KOPT-K1 (cell line): ENCODE data around the gene CYP27C1.
"Not testable (repeated sequence)": the region's sequence is repeated elsewhere in the genome, so short reads cannot be mapped to it uniquely, and the experiment has no call there.

Experiments
- H3K27ac ChIP-seq: fragments of 200-600 bp; sonication (generic); 2 replicates; pipeline ENCODE4 v1.5.1; 2016; ENCODE audit warnings: antibody characterized with exemption, mild to moderate bottlenecking, low read depth, low read length; ENCODE audit not compliant: poor library complexity, severe bottlenecking
- H3K36me3 ChIP-seq: fragments of 200-600 bp; sonication (generic); 2 replicates; pipeline ENCODE4 v1.5.1; 2017; ENCODE audit warnings: antibody characterized with exemption, mild to moderate bottlenecking, low read length, moderate library complexity; ENCODE audit not compliant: insufficient read depth
- H3K9me3 ChIP-seq: fragments of 200-600 bp; sonication (generic); 2 replicates; pipeline ENCODE4 v1.5.1; 2017; ENCODE audit warnings: antibody characterized with exemption, low read length, mild to moderate bottlenecking; ENCODE audit not compliant: insufficient read depth, poor library complexity, severe bottlenecking

Gene CYP27C1

GRCh38 chr2:127228102-127228501 is 8.0 kb upstream of the CYP27C1 start:
- Histone ChIP-seq H3K36me3 (no peaks in the 10 kb centered on the region), H3K9me3 (peaks cover 11% of the 10 kb centered on the region), H3K27ac (no peak overlapping the region)

- H3K9me3 ChIP-seq = peaks cover 11% of the 10 kb centered on the region
- not testable (repeated sequence) for H3K36me3 ChIP-seq, H3K27ac ChIP-seq
Measured at GRCh38 chr2:127227264-127227660, 7.2 kb upstream of the CYP27C1 start.

GRCh38 chr2:127226520-127227263 is 6.6 kb upstream of the CYP27C1 start:
- Histone ChIP-seq H3K27ac (no peak overlapping the region), H3K9me3 (peaks cover 11% of the 10 kb centered on the region), H3K36me3 (no peaks in the 10 kb centered on the region)

GRCh38 chr2:127226132-127226519 is 6.0 kb upstream of the CYP27C1 start:
- Histone ChIP-seq H3K27ac (no peak overlapping the region), H3K9me3 (peaks cover 11% of the 10 kb centered on the region), H3K36me3 (no peaks in the 10 kb centered on the region)

- no peak overlapping the region for H3K27ac ChIP-seq
- H3K36me3 ChIP-seq = no peaks in the 10 kb centered on the region
- peaks cover 15% of the 10 kb centered on the region for H3K9me3 ChIP-seq
Measured at GRCh38 chr2:127225186-127225960, 5.3 kb upstream of the CYP27C1 start.

- peaks cover 15% of the 10 kb centered on the region for H3K9me3 ChIP-seq
- H3K27ac ChIP-seq, H3K36me3 ChIP-seq: not testable (repeated sequence)
Measured at GRCh38 chr2:127224135-127224534, 4.0 kb upstream of the CYP27C1 start.

GRCh38 chr2:127220768-127221527 is 849 bp upstream of the CYP27C1 start:
- H3K9me3 ChIP-seq = peaks cover 19% of the 10 kb centered on the region
- H3K27ac ChIP-seq = no peak overlapping the region
- no peaks in the 10 kb centered on the region for H3K36me3 ChIP-seq

- Histone ChIP-seq H3K9me3 (peaks cover 19% of the 10 kb centered on the region), H3K27ac (no peak overlapping the region), H3K36me3 (no peaks in the 10 kb centered on the region)
Measured at GRCh38 chr2:127219171-127220070, 678 bp downstream of the CYP27C1 start.

GRCh38 chr2:127218812-127219170 is 1.3 kb downstream of the CYP27C1 start:
- peaks cover 19% of the 10 kb centered on the region for H3K9me3 ChIP-seq
- no peaks in the 10 kb centered on the region for H3K36me3 ChIP-seq
- H3K27ac ChIP-seq = no peak overlapping the region

- Histone ChIP-seq H3K36me3 (no peaks in the 10 kb centered on the region), H3K9me3 (peaks cover 22% of the 10 kb centered on the region), H3K27ac (no peak overlapping the region)
Measured at GRCh38 chr2:127217470-127218325, 2.4 kb downstream of the CYP27C1 start.

- H3K27ac ChIP-seq = no peak overlapping the region
Measured at GRCh38 chr2:127216593-127216992, 3.5 kb downstream of the CYP27C1 start.

GRCh38 chr2:127216095-127216494 is 4.0 kb downstream of the CYP27C1 start:
- Histone ChIP-seq H3K27ac (no peak overlapping the region), H3K9me3 (peaks cover 22% of the 10 kb centered on the region), H3K36me3 (no peaks in the 10 kb centered on the region)

More at GRCh38 chr2:127216593-127216992, 3.5 kb downstream of the CYP27C1 start:
- Histone ChIP-seq H3K36me3 (no peaks in the 10 kb centered on the region), H3K9me3 (peaks cover 22% of the 10 kb centered on the region)

GRCh38 chr2:127214201-127214600 is 5.9 kb downstream of the CYP27C1 start:
- H3K36me3 ChIP-seq, H3K27ac ChIP-seq: not testable (repeated sequence)
- H3K9me3 ChIP-seq = peaks cover 18% of the 10 kb centered on the region

GRCh38 chr2:127208313-127208712 is 11.8 kb downstream of the CYP27C1 start:
- no peak overlapping the region for H3K27ac ChIP-seq
- H3K36me3 ChIP-seq = no peaks in the 10 kb centered on the region
- H3K9me3 ChIP-seq = peaks cover 1% of the 10 kb centered on the region
